Parathyroid adenoma (tissue), 2 donors: ENCODE measurements around the gene TULP4.

Experiments
- H2AFZ ChIP-seq: fragments of 300-600 bp; sonication (generic); one replicate; pipeline ENCODE4 v1.7.0; 2017; ENCODE audit warnings: antibody characterized with exemption, mild to moderate bottlenecking
- H3K27ac ChIP-seq: fragments of 300-600 bp; sonication (generic); one replicate; pipeline ENCODE4 v1.7.0; 2017
- H3K27me3 ChIP-seq: fragments of 300-600 bp; sonication (generic); one replicate; pipeline ENCODE4 v1.7.0; 2017; ENCODE audit warnings: low read length; ENCODE audit not compliant: control insufficient read depth, insufficient read depth
- H3K36me3 ChIP-seq: fragments of 300-600 bp; sonication (generic); one replicate; pipeline ENCODE4 v1.7.0; 2017; ENCODE audit warnings: low read length; ENCODE audit not compliant: control insufficient read depth, insufficient read depth
- H3K4me1 ChIP-seq: fragments of 300-600 bp; sonication (generic); one replicate; pipeline ENCODE4 v1.7.0; 2017; ENCODE audit warnings: control low read depth
- H3K4me2 ChIP-seq: fragments of 300-600 bp; sonication (generic); one replicate; pipeline ENCODE4 v1.7.0; 2017; ENCODE audit warnings: low read length
- H3K4me3 ChIP-seq: fragments of 300-600 bp; sonication (generic); one replicate; pipeline ENCODE4 v1.7.0; 2017; ENCODE audit warnings: low read depth, low read length
- H3K79me2 ChIP-seq: fragments of 300-600 bp; sonication (generic); one replicate; pipeline ENCODE4 v1.7.0; 2017; ENCODE audit warnings: control low read depth
- H3K9ac ChIP-seq: fragments of 300-600 bp; sonication (generic); one replicate; pipeline ENCODE4 v1.7.0; 2017; ENCODE audit warnings: mild to moderate bottlenecking
- H3K9me3 ChIP-seq: fragments of 300-600 bp; sonication (generic); one replicate; pipeline ENCODE4 v1.7.0; 2017; ENCODE audit warnings: low read length; ENCODE audit not compliant: control insufficient read depth
- TF ChIP-seq, protein P1 (sequence below): fragments of 300-600 bp; sonication (generic); IDR thresholded peaks from one replicate; pipeline ENCODE4 v1.7.0; 2017; ENCODE audit warnings: antibody characterized with exemption, mild to moderate bottlenecking
- donor health status: primary hyperparathyroidism.

TULP4 gene

DNA sequence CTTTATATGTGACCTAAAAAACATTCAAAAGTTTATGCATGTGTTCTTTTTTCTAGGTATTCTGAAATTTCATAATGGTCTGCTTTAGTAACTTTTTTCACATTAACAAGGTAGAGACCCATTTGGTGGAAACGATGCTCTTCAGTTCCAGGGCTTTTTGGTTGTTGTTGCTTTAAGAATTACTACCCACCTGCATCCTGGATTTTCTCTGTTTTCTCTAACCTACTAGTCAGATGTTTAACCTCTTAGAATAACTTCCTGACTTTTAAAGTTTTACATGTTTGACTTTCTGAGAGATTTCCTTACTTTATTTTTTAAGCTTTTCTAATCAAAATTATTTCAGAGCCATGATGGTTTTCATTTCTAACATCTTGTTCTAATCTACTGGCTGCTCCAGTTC is 14.9 kb downstream of the TULP4 start:
- Histone ChIP-seq H3K36me3 (no peaks in the 10 kb centered on the region), H3K9ac (no peak overlapping the region), H3K79me2 (peaks cover 22% of the 10 kb centered on the region), H3K4me2 (no peak overlapping the region), H3K27me3 (no peaks in the 10 kb centered on the region), H2AFZ (no peak overlapping the region), H3K4me1 (no peaks in the 10 kb centered on the region), H3K4me3 (no peak overlapping the region), H3K27ac (no peak overlapping the region), H3K9me3 (no peaks in the 10 kb centered on the region)
- TF ChIP-seq, protein P1, sequence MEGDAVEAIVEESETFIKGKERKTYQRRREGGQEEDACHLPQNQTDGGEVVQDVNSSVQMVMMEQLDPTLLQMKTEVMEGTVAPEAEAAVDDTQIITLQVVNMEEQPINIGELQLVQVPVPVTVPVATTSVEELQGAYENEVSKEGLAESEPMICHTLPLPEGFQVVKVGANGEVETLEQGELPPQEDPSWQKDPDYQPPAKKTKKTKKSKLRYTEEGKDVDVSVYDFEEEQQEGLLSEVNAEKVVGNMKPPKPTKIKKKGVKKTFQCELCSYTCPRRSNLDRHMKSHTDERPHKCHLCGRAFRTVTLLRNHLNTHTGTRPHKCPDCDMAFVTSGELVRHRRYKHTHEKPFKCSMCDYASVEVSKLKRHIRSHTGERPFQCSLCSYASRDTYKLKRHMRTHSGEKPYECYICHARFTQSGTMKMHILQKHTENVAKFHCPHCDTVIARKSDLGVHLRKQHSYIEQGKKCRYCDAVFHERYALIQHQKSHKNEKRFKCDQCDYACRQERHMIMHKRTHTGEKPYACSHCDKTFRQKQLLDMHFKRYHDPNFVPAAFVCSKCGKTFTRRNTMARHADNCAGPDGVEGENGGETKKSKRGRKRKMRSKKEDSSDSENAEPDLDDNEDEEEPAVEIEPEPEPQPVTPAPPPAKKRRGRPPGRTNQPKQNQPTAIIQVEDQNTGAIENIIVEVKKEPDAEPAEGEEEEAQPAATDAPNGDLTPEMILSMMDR: no peak

DNA sequence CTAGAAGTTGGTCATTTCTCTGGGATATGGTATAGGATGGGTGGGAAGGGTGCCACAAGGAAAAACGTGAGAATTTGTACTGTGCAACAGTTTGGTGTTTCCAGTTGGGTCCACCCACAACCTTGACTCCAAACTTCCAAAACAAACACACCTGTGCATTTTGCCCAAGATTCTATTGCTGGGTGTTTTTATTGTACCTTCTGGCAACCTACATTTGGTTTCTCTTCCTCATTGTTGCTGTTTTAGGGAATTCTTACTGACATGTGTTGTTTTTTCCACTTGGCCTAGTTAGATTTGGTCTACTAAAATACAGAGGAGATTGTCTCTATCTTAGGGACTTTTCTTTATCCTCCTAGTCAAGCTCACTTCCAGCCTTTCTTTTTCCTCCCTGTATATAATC is 16.7 kb downstream of the TULP4 start:
- Histone ChIP-seq H3K4me2 (no peak overlapping the region), H3K9me3 (no peaks in the 10 kb centered on the region), H3K27ac (no peak overlapping the region), H3K4me3 (no peak overlapping the region), H3K36me3 (no peaks in the 10 kb centered on the region), H3K79me2 (peaks cover 31% of the 10 kb centered on the region), H3K4me1 (no peaks in the 10 kb centered on the region), H3K9ac (no peak overlapping the region), H3K27me3 (no peaks in the 10 kb centered on the region), H2AFZ (no peak overlapping the region)
- TF ChIP-seq, protein P1: no peak

DNA sequence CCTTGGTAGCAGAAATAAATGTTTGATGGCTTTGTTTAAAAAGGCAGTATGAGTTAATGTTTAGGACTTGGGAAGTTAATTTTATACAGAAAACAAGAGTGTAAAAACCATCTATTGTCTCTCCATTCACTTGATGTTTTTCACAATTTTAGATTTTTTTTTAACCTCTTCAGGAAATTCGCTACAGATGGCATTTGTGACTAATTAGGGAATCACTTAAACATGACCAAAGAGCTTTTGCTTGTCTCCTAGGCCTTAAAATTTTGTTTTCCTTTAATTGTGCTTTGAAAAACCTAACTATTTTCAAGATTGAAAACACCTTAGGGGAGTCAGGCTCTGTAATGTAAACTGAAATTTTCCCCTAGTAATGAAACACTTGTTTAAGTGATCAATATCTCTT is 17.3 kb downstream of the TULP4 start:
- Histone ChIP-seq H3K4me3 (no peak overlapping the region), H3K9ac (no peak overlapping the region), H3K9me3 (no peaks in the 10 kb centered on the region), H3K79me2 (peaks cover 32% of the 10 kb centered on the region), H3K27ac (no peak overlapping the region), H3K27me3 (no peaks in the 10 kb centered on the region), H3K4me1 (no peaks in the 10 kb centered on the region), H2AFZ (no peak overlapping the region), H3K4me2 (no peak overlapping the region), H3K36me3 (no peaks in the 10 kb centered on the region)
- TF ChIP-seq, protein P1: no peak

DNA sequence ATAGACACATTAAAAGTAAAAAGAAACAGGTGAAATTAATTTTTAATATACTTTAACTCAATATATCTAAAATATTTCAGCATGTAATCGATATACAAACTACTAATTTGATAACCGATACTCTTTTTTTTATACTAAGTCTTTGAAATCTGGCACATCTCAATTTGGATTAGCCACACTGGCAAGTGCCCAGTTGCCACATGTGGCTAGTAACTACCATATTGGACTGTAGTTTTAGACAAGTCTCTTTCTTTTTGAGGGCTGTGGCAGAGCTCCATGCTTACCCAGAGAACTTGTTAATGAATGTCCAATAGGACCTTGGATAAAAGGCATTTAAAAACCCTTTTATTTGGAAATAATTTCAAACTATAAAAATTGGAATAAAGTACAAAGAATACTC is 17.8 kb downstream of the TULP4 start:
- Histone ChIP-seq H3K79me2 (peaks cover 32% of the 10 kb centered on the region), H3K4me3 (no peak overlapping the region), H3K4me1 (no peaks in the 10 kb centered on the region), H3K4me2 (no peak overlapping the region), H2AFZ (no peak overlapping the region), H3K9me3 (no peaks in the 10 kb centered on the region), H3K36me3 (no peaks in the 10 kb centered on the region), H3K27me3 (no peaks in the 10 kb centered on the region), H3K27ac (no peak overlapping the region), H3K9ac (no peak overlapping the region)
- TF ChIP-seq, protein P1: no peak

DNA sequence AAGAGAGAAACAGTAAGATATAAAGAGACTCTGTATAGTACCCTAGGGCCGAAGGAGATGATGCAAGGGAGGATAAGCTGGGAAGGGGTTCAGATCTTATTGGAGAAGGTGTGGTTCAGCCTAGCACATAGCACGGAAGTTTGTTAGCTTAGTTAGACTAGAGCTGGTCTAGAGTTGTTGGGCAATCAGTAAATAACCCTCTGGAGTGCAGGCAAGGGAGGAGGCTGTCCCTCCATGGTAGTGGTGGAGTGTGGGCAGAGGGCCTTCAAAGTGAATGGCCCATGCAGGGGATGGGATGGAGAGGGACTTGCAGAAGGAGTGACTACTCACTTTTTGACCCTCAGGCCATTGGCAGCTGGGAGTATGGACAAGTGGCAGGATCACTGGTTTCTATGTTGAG is 20.0 kb downstream of the TULP4 start:
- Histone ChIP-seq H2AFZ (no peak overlapping the region), H3K9ac (no peak overlapping the region), H3K79me2 (peaks cover 24% of the 10 kb centered on the region), H3K4me2 (no peak overlapping the region), H3K36me3 (no peaks in the 10 kb centered on the region), H3K27me3 (no peaks in the 10 kb centered on the region), H3K4me1 (no peaks in the 10 kb centered on the region), H3K9me3 (no peaks in the 10 kb centered on the region), H3K27ac (no peak overlapping the region), H3K4me3 (no peak overlapping the region)
- TF ChIP-seq, protein P1: no peak
